Measurements from ENCODE around the gene NTN3. TPM values are rescaled to one million over a fixed set of nuclear protein-coding genes. Genes with fewer than 3 reads are reported as not detected.
A peak's percentile ranks its signal among the peaks of the same experiment; 100 is the strongest.

NTN3 gene
- total RNA-seq, 1 experiment from 2014 or later: 0.39 TPM

DNA sequence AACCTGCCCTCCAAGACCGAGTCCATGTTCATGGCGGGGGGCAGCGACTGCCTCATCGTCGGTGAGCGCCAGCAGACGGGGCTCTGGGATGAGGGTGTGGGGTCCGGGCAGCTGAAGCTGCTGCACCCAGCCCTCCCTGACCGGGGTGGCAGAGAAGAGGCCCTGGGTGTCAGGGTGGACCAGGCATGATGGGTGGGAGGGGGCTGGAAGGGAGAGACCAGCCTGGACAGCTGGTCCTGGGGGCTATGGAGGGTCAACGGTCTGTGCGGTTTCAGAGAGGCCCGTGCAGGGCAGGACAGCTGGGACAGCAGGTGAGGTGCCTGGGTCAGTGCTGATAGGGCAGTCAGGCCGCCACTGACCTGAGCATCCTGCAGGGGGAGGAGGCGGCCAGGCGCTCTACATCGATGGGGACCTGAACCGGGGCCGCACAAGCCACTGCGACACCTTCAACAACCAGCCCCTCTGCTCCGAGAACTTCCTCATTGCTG, 29.4 kb downstream of the NTN3 start:
- H3K9me3 Mint-ChIP-seq (ENCODE audit: unreplicated experiment): no peaks in the 10 kb centered on the region
- H3K36me3 Mint-ChIP-seq (ENCODE audit: insufficient read depth, unreplicated experiment): peaks cover 10% of the 10 kb centered on the region
- TF ChIP-seq, protein P1, sequence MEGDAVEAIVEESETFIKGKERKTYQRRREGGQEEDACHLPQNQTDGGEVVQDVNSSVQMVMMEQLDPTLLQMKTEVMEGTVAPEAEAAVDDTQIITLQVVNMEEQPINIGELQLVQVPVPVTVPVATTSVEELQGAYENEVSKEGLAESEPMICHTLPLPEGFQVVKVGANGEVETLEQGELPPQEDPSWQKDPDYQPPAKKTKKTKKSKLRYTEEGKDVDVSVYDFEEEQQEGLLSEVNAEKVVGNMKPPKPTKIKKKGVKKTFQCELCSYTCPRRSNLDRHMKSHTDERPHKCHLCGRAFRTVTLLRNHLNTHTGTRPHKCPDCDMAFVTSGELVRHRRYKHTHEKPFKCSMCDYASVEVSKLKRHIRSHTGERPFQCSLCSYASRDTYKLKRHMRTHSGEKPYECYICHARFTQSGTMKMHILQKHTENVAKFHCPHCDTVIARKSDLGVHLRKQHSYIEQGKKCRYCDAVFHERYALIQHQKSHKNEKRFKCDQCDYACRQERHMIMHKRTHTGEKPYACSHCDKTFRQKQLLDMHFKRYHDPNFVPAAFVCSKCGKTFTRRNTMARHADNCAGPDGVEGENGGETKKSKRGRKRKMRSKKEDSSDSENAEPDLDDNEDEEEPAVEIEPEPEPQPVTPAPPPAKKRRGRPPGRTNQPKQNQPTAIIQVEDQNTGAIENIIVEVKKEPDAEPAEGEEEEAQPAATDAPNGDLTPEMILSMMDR (IDR thresholded peaks at IDR 0.05; ENCODE audit: insufficient read depth in 1 of 2, low read depth in 1 of 2, low read length in 1 of 2, severe bottlenecking in 1 of 2, unreplicated experiment in 1 of 2): no peak
- no peak for DNase-seq
- intact Hi-C loops (cut with micrococcal nuclease; ENCODE audit: unreplicated experiment): loop anchor here (2.0 to 10.0 kb wide), 4 partner anchors 26 to 306 kb away; partner anchors contain the start of genes ABCA3 and TBC1D24
- BruUV-seq (replicated peaks): no TSS peak
- H3K27ac Mint-ChIP-seq (ENCODE audit: unreplicated experiment): no peak overlapping the region
- Histone ChIP-seq H3K36me3 (ENCODE audit: control insufficient read depth, insufficient read depth, low read length) (no peaks in the 10 kb centered on the region), H3K27me3 (replicated peaks; ENCODE audit: control insufficient read depth, insufficient read depth, low read length) (no peaks in the 10 kb centered on the region), H3K4me1 (0 out of 2 replicates have a peak, but pooled peaks cover 8% of the 10 kb centered on the region), H3K9me3 (no peaks in the 10 kb centered on the region), H3K4me3 (ENCODE audit: low read depth, low read length) (no peak overlapping the region)
- no peak overlapping the region for H3K4me3 Mint-ChIP-seq (ENCODE audit: unreplicated experiment)
- H3K4me1 Mint-ChIP-seq (ENCODE audit: low read depth, unreplicated experiment): peaks cover 6% of the 10 kb centered on the region
- ChIA-PET POLR2A (no interaction called here), CTCF (interaction anchor here (0.6 to 1.9 kb wide), 7 partner anchors 20 to 345 kb away, joined by 3 to 14 read pairs (median 6); partner anchors contain the start of genes AMDHD2, TBC1D24, TEDC2 and TRAF7)
- no peaks in the 10 kb centered on the region for H3K27me3 Mint-ChIP-seq (ENCODE audit: insufficient read depth, unreplicated experiment)

DNA sequence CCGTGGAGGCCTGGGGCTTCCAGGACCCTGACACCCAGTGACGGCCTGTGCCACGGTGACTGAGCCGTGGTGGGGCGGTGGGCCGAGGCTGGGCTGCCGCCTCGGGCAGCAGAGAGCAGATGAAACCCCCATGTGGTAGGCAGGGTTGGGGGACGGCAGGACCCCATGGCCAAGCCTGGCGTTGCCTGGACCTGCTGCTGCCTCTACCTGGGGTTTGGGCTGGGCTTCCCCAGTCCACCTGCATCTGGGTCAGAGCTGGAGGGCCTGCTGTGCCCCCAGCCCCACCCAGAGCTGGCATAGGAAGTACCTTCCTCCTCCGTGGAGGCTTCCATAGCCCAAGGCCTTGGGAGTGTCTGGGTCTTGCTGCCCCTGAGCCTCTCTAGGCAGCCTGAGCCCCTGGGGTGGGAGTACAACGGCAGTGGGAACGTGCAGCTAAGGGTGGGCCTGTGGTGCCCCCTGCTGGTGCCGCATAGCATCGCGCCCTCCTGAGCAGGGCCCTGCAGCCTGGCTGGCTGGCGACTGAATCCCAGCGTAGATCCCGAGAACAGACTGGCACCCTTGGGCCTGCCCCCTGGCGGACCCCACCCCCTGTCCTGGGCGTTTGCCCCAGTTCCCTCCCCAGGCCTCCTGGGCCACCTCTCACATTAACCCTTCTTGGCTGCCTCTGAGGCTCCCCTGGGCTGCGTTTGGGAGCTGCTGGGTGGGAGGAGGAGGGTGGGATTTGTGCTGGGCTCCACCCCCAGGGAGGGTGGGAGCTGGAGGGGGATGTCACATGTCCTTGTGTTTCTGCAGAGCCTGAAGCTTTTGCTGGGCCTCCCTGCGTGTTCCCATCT, 30.0 kb downstream of the NTN3 start:
- BruUV-seq (replicated peaks): no TSS peak
- H3K4me1 ChIP-seq: 0 out of 2 replicates have a peak, but pooled peaks cover 8% of the 10 kb centered on the region
- no peaks in the 10 kb centered on the region for H3K27me3 Mint-ChIP-seq (ENCODE audit: insufficient read depth, unreplicated experiment)
- POLR2A ChIA-PET: interaction anchor here (0.5 kb wide), 1 partner anchor 33 kb away, joined by 3 read pairs; no protein-coding TSS in a partner anchor
- peaks cover 10% of the 10 kb centered on the region for H3K36me3 Mint-ChIP-seq (ENCODE audit: insufficient read depth, unreplicated experiment)
- H3K4me3 Mint-ChIP-seq (ENCODE audit: unreplicated experiment): no peak overlapping the region
- DNase-seq: peak; percentile 74 to 87
- H3K4me1 Mint-ChIP-seq (ENCODE audit: low read depth, unreplicated experiment): peaks cover 6% of the 10 kb centered on the region
- H3K4me3 ChIP-seq (ENCODE audit: low read depth, low read length): no peak overlapping the region
- H3K9me3 ChIP-seq: no peaks in the 10 kb centered on the region
- H3K27me3 ChIP-seq (replicated peaks; ENCODE audit: control insufficient read depth, insufficient read depth, low read length): no peaks in the 10 kb centered on the region
- no peaks in the 10 kb centered on the region for H3K36me3 ChIP-seq (ENCODE audit: control insufficient read depth, insufficient read depth, low read length)
- CTCF ChIA-PET: interaction anchor here (0.6 to 1.9 kb wide), 12 partner anchors 11 to 346 kb away, joined by 3 to 14 read pairs (median 5); partner anchors contain the start of genes AMDHD2, TBC1D24, TEDC2 and TRAF7
- no peaks in the 10 kb centered on the region for H3K9me3 Mint-ChIP-seq (ENCODE audit: unreplicated experiment)
- intact Hi-C loops (cut with micrococcal nuclease; ENCODE audit: unreplicated experiment): loop anchor here (2.0 to 10.0 kb wide), 4 partner anchors 26 to 306 kb away; partner anchors contain the start of genes ABCA3 and TBC1D24
- no peak overlapping the region for H3K27ac Mint-ChIP-seq (ENCODE audit: unreplicated experiment)
- TF ChIP-seq, protein P1 (IDR thresholded peaks at IDR 0.05; ENCODE audit: insufficient read depth in 1 of 2, low read depth in 1 of 2, low read length in 1 of 2, severe bottlenecking in 1 of 2, unreplicated experiment in 1 of 2): peak; percentile 91 to 93

All from Caco-2 (cell line).